HCT116 (cell line): ENCODE measurements around the gene PLA2G2A.

ENCODE experiments used
- CTCF ChIP-seq, 3 experiments: fragments of 200-600 bp in 1 of 3; sonication (generic) in 1 of 3; IDR thresholded peaks in 2 of 3; conservative IDR thresholded peaks in 1 of 3; 2 replicates each; pipeline ENCODE4 v1.5.1; 2012 to 2017; ENCODE audit warnings: low read depth in 2 of 3, low read length in 2 of 3, antibody characterized with exemption in 1 of 3, borderline replicate concordance in 1 of 3, control low read depth in 1 of 3, mild to moderate bottlenecking in 1 of 3, mixed read lengths in 1 of 3, mixed run types in 1 of 3, moderate library complexity in 1 of 3; ENCODE audit not compliant: insufficient read depth in 1 of 3
- EGR1 ChIP-seq: IDR thresholded peaks from 2 replicates; pipeline ENCODE4 v1.6.1; 2012; ENCODE audit warnings: low read depth
- EZH2phosphoT487 ChIP-seq: fragments of 200-600 bp; IDR thresholded peaks from 2 replicates; pipeline ENCODE4 v1.6.1; 2018; ENCODE audit warnings: antibody characterized with exemption, borderline replicate concordance
- FOSL1 ChIP-seq: IDR thresholded peaks from 2 replicates; pipeline ENCODE4 v1.6.1; 2012; ENCODE audit warnings: low read depth
- JUND ChIP-seq: IDR thresholded peaks from 2 replicates; pipeline ENCODE4 v1.6.1; 2012
- SRF ChIP-seq: IDR thresholded peaks from 2 replicates; pipeline ENCODE4 v1.6.1; 2012; ENCODE audit warnings: low read depth
- YY1 ChIP-seq: IDR thresholded peaks from 2 replicates; pipeline ENCODE4 v1.6.1; 2011; ENCODE audit warnings: low read length, low read depth, moderate library complexity, mild to moderate bottlenecking; ENCODE audit not compliant: insufficient replicate concordance; ENCODE audit errors: extremely low read depth
- TF ChIP-seq, protein P1 (sequence below): IDR thresholded peaks from 2 replicates; pipeline ENCODE4 v1.6.1; 2012
- TF ChIP-seq, protein P2 (sequence below): IDR thresholded peaks from 2 replicates; pipeline ENCODE4 v1.6.1; 2012; ENCODE audit warnings: low read depth

GRCh38 chr1:19949016-19949415, 30.4 kb downstream of the PLA2G2A start:
- TF ChIP-seq EZH2phosphoT487 (no peak), CTCF (IDR thresholded peaks at IDR 0.05 in 2 of 3, conservative IDR thresholded peaks at IDR 0.05 in 1 of 3; ENCODE audit: borderline replicate concordance in 1 of 3, insufficient read depth in 1 of 3, low read depth in 2 of 3, low read length in 2 of 3) (no peak), EGR1 (no peak), JUND (no peak), YY1 (no peak), SRF (no peak), FOSL1 (peak; percentile 55; the same call in 1 of the 2 replicates)
- TF ChIP-seq, protein P1, sequence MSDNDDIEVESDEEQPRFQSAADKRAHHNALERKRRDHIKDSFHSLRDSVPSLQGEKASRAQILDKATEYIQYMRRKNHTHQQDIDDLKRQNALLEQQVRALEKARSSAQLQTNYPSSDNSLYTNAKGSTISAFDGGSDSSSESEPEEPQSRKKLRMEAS = peak; percentile 65
- TF ChIP-seq, protein P2, sequence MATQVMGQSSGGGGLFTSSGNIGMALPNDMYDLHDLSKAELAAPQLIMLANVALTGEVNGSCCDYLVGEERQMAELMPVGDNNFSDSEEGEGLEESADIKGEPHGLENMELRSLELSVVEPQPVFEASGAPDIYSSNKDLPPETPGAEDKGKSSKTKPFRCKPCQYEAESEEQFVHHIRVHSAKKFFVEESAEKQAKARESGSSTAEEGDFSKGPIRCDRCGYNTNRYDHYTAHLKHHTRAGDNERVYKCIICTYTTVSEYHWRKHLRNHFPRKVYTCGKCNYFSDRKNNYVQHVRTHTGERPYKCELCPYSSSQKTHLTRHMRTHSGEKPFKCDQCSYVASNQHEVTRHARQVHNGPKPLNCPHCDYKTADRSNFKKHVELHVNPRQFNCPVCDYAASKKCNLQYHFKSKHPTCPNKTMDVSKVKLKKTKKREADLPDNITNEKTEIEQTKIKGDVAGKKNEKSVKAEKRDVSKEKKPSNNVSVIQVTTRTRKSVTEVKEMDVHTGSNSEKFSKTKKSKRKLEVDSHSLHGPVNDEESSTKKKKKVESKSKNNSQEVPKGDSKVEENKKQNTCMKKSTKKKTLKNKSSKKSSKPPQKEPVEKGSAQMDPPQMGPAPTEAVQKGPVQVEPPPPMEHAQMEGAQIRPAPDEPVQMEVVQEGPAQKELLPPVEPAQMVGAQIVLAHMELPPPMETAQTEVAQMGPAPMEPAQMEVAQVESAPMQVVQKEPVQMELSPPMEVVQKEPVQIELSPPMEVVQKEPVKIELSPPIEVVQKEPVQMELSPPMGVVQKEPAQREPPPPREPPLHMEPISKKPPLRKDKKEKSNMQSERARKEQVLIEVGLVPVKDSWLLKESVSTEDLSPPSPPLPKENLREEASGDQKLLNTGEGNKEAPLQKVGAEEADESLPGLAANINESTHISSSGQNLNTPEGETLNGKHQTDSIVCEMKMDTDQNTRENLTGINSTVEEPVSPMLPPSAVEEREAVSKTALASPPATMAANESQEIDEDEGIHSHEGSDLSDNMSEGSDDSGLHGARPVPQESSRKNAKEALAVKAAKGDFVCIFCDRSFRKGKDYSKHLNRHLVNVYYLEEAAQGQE = no peak
